ENCODE results near the gene OR52J3. TPM values are rescaled to one million over a fixed set of nuclear protein-coding genes. Genes with fewer than 3 reads are reported as not detected.
"Not testable (repeated sequence)": the region's sequence is repeated elsewhere in the genome, so short reads cannot be mapped to it uniquely, and the experiment has no call there.

Gene OR52J3
- polyA plus RNA-seq, result not detected

- Mint-ChIP-seq H3K9me3 (peaks cover 0 to 1% (median 0%) of the 10 kb centered on the region in 3 donors), H3K27ac (no peak within 1 kb of the TSS), H3K27me3 (no peaks in the 10 kb centered on the region), H3K4me3 (no peak within 1 kb of the TSS), H3K36me3 (peaks cover 1% of the 10 kb centered on the region), H3K4me1 (no peaks in the 10 kb centered on the region)
Measured at GRCh38 chr11:5046226-5046625, at the start of gene OR52J3. TSS of gene OR52J3 (plus strand) at chr11:5046526. CDS start at chr11:5046526, 0 bp downstream.

DNA sequence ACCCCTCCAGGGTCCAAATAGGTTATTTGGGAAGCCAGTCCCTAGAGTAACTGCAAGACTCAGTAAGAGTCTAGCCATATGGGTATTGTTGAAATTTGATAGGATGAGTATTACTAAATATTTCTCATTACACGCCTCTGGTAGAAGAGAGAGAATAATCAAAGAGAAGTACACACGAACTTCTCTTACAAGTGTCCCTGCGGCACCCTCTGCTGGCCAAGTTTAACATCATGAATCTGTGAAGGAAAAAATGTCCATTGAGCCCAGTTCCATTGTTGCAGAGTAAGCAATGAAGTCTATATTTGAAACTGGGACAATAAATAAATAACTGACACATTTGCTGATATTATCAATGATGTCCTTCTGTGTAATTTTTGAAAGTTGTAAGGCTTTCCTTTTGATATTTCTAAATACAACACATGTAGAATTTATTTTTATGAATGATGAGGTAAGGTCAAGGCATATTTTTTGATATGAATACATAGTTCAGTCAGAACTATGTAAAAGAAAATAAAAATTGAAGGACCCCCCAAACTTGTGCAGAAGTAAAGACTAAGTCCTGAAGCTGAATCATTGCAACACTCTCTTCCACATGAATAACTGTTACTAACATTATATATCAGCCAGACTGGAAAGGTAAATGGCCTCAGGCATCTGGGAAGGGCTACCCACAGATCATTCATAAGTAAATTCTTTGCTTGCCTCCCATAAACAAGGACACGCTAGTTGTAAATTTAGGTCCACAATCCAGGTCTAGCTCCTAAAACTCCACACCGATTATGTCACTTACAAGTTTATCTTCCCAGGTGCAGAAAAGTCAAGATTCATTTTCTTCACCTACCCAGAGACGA lies 41.7 kb upstream of the OR52J3 start:
- H3K4me3 Mint-ChIP-seq, result no peak overlapping the region
- peaks cover 0 to 1% (median 0%) of the 10 kb centered on the region in 3 donors for H3K9me3 Mint-ChIP-seq
- H3K36me3 Mint-ChIP-seq, result no peaks in the 10 kb centered on the region
- no peak overlapping the region for H3K27ac Mint-ChIP-seq
- no peaks in the 10 kb centered on the region for H3K27me3 Mint-ChIP-seq
- H3K4me1 Mint-ChIP-seq, result no peaks in the 10 kb centered on the region

- Mint-ChIP-seq H3K27ac (no peak overlapping the region), H3K4me3 (no peak overlapping the region), H3K36me3 (peaks cover 3% of the 10 kb centered on the region), H3K4me1 (no peaks in the 10 kb centered on the region), H3K9me3 (peaks cover 0 to 1% (median 0%) of the 10 kb centered on the region in 3 donors), H3K27me3 (no peaks in the 10 kb centered on the region)
Measured at GRCh38 chr11:5007561-5007960, 38.8 kb upstream of the OR52J3 start.

DNA sequence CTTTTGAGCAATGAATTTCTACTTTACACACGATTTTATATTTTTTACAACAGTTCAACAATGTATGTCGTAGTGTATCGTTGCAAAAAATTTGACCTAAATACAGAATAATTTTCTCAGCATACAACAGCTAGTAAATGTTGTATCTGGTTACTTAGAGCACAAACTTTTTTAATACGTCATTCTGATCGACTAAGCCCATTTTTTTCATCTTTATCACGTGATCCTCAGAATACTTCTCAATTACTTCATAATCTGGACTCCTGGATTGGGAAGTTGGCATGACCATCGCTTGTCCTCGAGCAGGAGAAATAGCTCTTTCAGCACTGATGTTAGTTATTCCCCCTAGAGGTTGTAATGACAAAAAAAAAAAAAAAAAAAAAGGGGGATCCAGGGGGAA lies 35.1 kb upstream of the OR52J3 start:
- Mint-ChIP-seq H3K27ac (no peak overlapping the region), H3K9me3 (no peaks in the 10 kb centered on the region), H3K27me3 (no peaks in the 10 kb centered on the region), H3K4me1 (no peaks in the 10 kb centered on the region), H3K4me3 (no peak overlapping the region), H3K36me3 (peaks cover 3% of the 10 kb centered on the region)

GRCh38 chr11:5013012-5013411 lies 33.3 kb upstream of the OR52J3 start:
- Mint-ChIP-seq H3K9me3 (no peaks in the 10 kb centered on the region), H3K4me3 (no peak overlapping the region), H3K4me1 (no peaks in the 10 kb centered on the region), H3K27ac (no peak overlapping the region), H3K27me3 (no peaks in the 10 kb centered on the region), H3K36me3 (peaks cover 3% of the 10 kb centered on the region)

DNA sequence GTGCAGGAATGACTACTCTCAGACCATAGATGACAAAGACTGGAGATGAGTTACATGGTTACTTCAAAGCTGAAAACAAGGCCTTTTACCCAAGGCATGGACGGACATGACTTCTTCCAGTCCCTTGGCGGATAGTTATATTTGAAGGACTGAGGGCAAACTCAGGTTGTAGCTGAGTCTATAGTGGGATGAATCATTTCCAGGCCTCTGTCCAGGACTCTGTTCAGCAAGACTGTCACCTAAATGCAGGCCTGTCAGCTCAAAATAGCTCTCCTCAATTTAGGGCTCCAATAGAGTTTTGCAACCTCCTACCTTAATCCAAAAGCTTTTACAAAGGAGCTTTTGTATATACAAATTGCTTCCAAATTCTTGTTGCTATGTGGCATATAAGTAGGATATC lies 24.3 kb upstream of the OR52J3 start:
- no peaks in the 10 kb centered on the region for H3K27me3 Mint-ChIP-seq
- no peak overlapping the region for H3K4me3 Mint-ChIP-seq
- no peak overlapping the region for H3K27ac Mint-ChIP-seq
- no peaks in the 10 kb centered on the region for H3K36me3 Mint-ChIP-seq
- no peaks in the 10 kb centered on the region for H3K4me1 Mint-ChIP-seq
- H3K9me3 Mint-ChIP-seq, result peaks cover 10 to 25% (median 10%) of the 10 kb centered on the region in 3 donors

DNA sequence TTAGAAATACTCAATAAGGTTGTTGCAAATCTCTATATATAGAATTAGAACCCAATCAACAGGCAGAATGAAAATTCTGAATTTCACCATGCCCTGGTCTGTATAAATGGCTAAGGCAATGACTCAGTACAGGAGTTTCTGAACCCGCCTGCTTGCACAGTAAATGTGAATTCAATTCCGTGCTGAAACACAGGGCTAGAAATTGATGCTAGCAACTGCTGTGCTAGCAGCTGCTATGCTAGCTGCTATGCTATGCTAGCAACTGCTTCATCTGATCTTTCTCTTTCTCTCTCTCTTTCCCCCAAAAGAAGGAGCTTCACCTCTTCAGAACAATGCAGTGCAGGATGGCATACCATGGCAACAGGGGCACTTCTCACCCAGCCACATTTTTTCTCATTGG lies 9.7 kb upstream of the OR52J3 start:
- no peak overlapping the region for H3K4me3 Mint-ChIP-seq
- no peaks in the 10 kb centered on the region for H3K27me3 Mint-ChIP-seq
- no peak overlapping the region for H3K27ac Mint-ChIP-seq
- no peaks in the 10 kb centered on the region for H3K9me3 Mint-ChIP-seq
- H3K36me3 Mint-ChIP-seq, result no peaks in the 10 kb centered on the region
- peaks cover 0 to 2% (median 2%) of the 10 kb centered on the region in 3 donors for H3K4me1 Mint-ChIP-seq

DNA sequence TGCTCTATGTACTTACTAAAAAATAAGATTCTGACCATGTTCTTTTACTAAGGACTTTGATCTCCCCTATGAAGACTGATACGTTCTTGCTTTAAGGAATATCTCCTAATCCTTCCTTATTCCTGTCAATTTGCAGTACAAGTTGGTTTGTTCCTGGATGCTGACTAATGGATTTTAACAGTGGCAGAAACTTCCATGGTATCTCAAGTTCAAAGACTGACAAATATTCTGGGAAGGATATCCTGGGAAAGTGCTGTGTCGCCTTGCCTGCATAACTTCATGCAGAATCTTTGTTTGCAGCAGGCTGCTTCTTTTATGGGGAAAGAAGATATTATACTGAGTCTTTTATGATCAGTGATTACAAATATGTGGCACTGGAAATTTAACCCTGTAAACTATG lies 8.4 kb upstream of the OR52J3 start:
- Mint-ChIP-seq H3K36me3 (peaks cover 1% of the 10 kb centered on the region), H3K27ac (no peak overlapping the region), H3K27me3 (no peaks in the 10 kb centered on the region), H3K9me3 (peaks cover 0 to 1% (median 0%) of the 10 kb centered on the region in 3 donors), H3K4me3 (no peak overlapping the region), H3K4me1 (peaks cover 0 to 2% (median 2%) of the 10 kb centered on the region in 3 donors)

DNA sequence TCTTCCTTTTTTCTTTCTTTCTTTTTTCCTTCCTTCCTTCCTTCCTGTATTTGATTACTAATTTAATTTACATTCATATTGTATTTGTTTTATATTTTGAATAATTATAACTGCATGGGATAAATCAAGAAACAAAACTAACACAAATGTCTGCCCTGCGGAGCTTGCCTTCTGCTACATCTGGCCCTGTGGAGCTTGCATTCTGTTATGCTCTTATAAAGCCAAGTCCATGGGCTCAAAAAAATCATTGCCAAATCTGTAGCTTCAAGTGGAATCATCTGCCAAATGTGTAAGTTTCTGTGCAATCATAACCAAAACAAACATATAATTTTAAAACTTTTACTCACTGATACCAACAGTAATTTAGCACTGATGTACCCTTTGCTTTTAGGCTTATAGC lies 8.0 kb upstream of the OR52J3 start:
- H3K4me1 Mint-ChIP-seq, result peaks cover 0 to 2% (median 2%) of the 10 kb centered on the region in 3 donors
- no peaks in the 10 kb centered on the region for H3K27me3 Mint-ChIP-seq
- H3K27ac Mint-ChIP-seq, result no peak overlapping the region
- H3K4me3 Mint-ChIP-seq, result no peak overlapping the region
- peaks cover 0 to 1% (median 0%) of the 10 kb centered on the region in 3 donors for H3K9me3 Mint-ChIP-seq
- peaks cover 1% of the 10 kb centered on the region for H3K36me3 Mint-ChIP-seq

DNA sequence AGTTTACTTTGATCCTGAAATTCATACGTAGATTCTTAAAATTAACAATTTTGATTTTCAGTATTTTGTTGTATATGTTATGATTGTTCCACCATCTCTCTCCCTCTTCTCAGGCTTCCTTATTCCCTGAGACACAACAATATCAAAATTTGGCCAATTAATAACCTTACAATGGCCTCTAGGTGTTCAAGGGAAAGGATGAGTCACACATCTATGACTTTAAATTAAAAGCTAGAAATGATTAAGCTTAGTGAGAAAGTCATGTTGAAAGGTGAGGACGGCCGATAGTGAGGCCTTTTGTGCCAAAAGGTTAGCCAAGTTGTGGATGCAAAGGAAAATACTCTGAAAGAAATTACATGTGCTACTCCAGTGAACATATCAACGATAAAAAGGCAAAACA lies 5.5 kb upstream of the OR52J3 start:
- H3K9me3 Mint-ChIP-seq, result peaks cover 0 to 1% (median 0%) of the 10 kb centered on the region in 3 donors
- H3K27me3 Mint-ChIP-seq, result no peaks in the 10 kb centered on the region
- no peak overlapping the region for H3K4me3 Mint-ChIP-seq
- H3K36me3 Mint-ChIP-seq, result peaks cover 1% of the 10 kb centered on the region
- no peak overlapping the region for H3K27ac Mint-ChIP-seq
- H3K4me1 Mint-ChIP-seq, result peaks cover 0 to 2% (median 2%) of the 10 kb centered on the region in 3 donors

GRCh38 chr11:5042091-5042490 lies 4.2 kb upstream of the OR52J3 start:
- peaks cover 0 to 1% (median 0%) of the 10 kb centered on the region in 3 donors for H3K9me3 Mint-ChIP-seq
- no peaks in the 10 kb centered on the region for H3K27me3 Mint-ChIP-seq
- H3K4me3 Mint-ChIP-seq, result no peak overlapping the region

DNA sequence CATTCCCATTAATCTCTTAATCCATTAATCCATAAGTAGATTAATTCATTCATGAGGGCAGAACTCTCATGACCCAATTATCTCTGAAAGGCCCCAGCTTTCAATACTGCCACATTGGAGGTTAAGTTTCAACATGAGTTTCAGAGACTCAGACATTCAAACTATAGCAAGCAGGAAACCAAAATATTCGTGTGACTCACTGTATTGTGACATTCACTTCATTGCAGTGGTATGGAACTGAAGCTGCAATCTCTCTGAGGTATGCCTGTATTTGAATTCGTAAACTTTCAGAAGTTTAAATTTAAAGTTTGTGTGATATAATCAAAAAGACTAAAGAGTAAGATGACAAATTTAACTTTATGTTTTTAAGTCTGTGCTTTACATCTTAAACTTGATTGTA lies 2.9 kb upstream of the OR52J3 start:
- Mint-ChIP-seq H3K9me3 (peaks cover 0 to 1% (median 0%) of the 10 kb centered on the region in 3 donors), H3K27ac (no peak overlapping the region), H3K36me3 (peaks cover 1% of the 10 kb centered on the region), H3K4me1 (no peaks in the 10 kb centered on the region), H3K4me3 (no peak overlapping the region), H3K27me3 (no peaks in the 10 kb centered on the region)

More at GRCh38 chr11:5042091-5042490, 4.2 kb upstream of the OR52J3 start:
- peaks cover 0 to 2% (median 0%) of the 10 kb centered on the region in 3 donors for H3K4me1 Mint-ChIP-seq
- H3K27ac Mint-ChIP-seq, result no peak overlapping the region
- peaks cover 1% of the 10 kb centered on the region for H3K36me3 Mint-ChIP-seq

GRCh38 chr11:5046754-5047330 lies 516 bp downstream of the OR52J3 start:
- no peaks in the 10 kb centered on the region for H3K4me1 Mint-ChIP-seq
- no peaks in the 10 kb centered on the region for H3K27me3 Mint-ChIP-seq

GRCh38 chr11:5058679-5059078 lies 12.4 kb downstream of the OR52J3 start:
- H3K4me3 Mint-ChIP-seq, H3K4me1 Mint-ChIP-seq: not testable (repeated sequence)

More at GRCh38 chr11:5046754-5047330, 516 bp downstream of the OR52J3 start:
- no peak overlapping the region for H3K27ac Mint-ChIP-seq
- no peak overlapping the region for H3K4me3 Mint-ChIP-seq
- H3K9me3 Mint-ChIP-seq, result peaks cover 0 to 1% (median 0%) of the 10 kb centered on the region in 3 donors
- H3K36me3 Mint-ChIP-seq, result peaks cover 1% of the 10 kb centered on the region

GRCh38 chr11:5059391-5059790 lies 13.1 kb downstream of the OR52J3 start, which contains the start of gene OR52E2:
TSS of gene OR52E2 (minus strand) at chr11:5059627. CDS start at chr11:5059627, 0 bp downstream.
- Mint-ChIP-seq H3K27ac (no peak within 1 kb of the TSS), H3K9me3 (peaks cover 0 to 2% (median 0%) of the 10 kb centered on the region in 3 donors), H3K4me3 (no peak within 1 kb of the TSS), H3K36me3 (no peaks in the 10 kb centered on the region), H3K27me3 (no peaks in the 10 kb centered on the region), H3K4me1 (no peaks in the 10 kb centered on the region)

More at GRCh38 chr11:5058679-5059078, 12.4 kb downstream of the OR52J3 start:
- H3K27me3 Mint-ChIP-seq, H3K27ac Mint-ChIP-seq, H3K9me3 Mint-ChIP-seq, H3K36me3 Mint-ChIP-seq: not testable (repeated sequence)
